CD4-positive, alpha-beta T cell treated with Interleukin-17A for 4 hours (primary cell): ENCODE results near the gene PHACTR2.

Experiments used
- DNase-seq: peaks from one replicate; pipeline ENCODE4 v3.0.0-alpha.2; 2020; ENCODE audit warnings: mixed read lengths

PHACTR2 gene

GRCh38 chr6:143675946-143676345, 1.8 kb upstream of the PHACTR2 start:
- no peak for DNase-seq

GRCh38 chr6:143676437-143677045, 1.2 kb upstream of the PHACTR2 start:
- no peak for DNase-seq

GRCh38 chr6:143677577-143677890, 231 bp upstream of the PHACTR2 start:
- no peak for DNase-seq

GRCh38 chr6:143679041-143679440, 1.3 kb downstream of the PHACTR2 start:
- DNase-seq = no peak

- no peak for DNase-seq
Measured at GRCh38 chr6:143680141-143680540, 2.4 kb downstream of the PHACTR2 start.

GRCh38 chr6:143682805-143683204, 5.0 kb downstream of the PHACTR2 start:
- DNase-seq = no peak

GRCh38 chr6:143684486-143684885, 6.7 kb downstream of the PHACTR2 start:
- no peak for DNase-seq

GRCh38 chr6:143685653-143686052, 7.9 kb downstream of the PHACTR2 start:
- no peak for DNase-seq

GRCh38 chr6:143687591-143687990, 9.8 kb downstream of the PHACTR2 start:
- DNase-seq = no peak

GRCh38 chr6:143688681-143689080, 10.9 kb downstream of the PHACTR2 start:
- DNase-seq = no peak

- no peak for DNase-seq
Measured at GRCh38 chr6:143689852-143690251, 12.1 kb downstream of the PHACTR2 start.

GRCh38 chr6:143691155-143691554, 13.4 kb downstream of the PHACTR2 start:
- DNase-seq = no peak

- DNase-seq = no peak
Measured at GRCh38 chr6:143691900-143692636, 14.3 kb downstream of the PHACTR2 start.

GRCh38 chr6:143692696-143693095, 14.9 kb downstream of the PHACTR2 start:
- DNase-seq = no peak

- DNase-seq = no peak
Measured at GRCh38 chr6:143694013-143694412, 16.2 kb downstream of the PHACTR2 start.

GRCh38 chr6:143694560-143694959, 16.8 kb downstream of the PHACTR2 start:
- no peak for DNase-seq

GRCh38 chr6:143695130-143695968, 17.6 kb downstream of the PHACTR2 start:
- no peak for DNase-seq

GRCh38 chr6:143695969-143696663, 18.4 kb downstream of the PHACTR2 start:
- DNase-seq = no peak

- DNase-seq = no peak
Measured at GRCh38 chr6:143696664-143697000, 18.9 kb downstream of the PHACTR2 start.

GRCh38 chr6:143697076-143697800, 19.5 kb downstream of the PHACTR2 start:
- no peak for DNase-seq

- DNase-seq = no peak
Measured at GRCh38 chr6:143698329-143698728, 20.6 kb downstream of the PHACTR2 start.

- DNase-seq = no peak
Measured at GRCh38 chr6:143698759-143699429, 21.1 kb downstream of the PHACTR2 start.
